Measurements from ENCODE around the gene OSBPL6.

OSBPL6 gene

DNA sequence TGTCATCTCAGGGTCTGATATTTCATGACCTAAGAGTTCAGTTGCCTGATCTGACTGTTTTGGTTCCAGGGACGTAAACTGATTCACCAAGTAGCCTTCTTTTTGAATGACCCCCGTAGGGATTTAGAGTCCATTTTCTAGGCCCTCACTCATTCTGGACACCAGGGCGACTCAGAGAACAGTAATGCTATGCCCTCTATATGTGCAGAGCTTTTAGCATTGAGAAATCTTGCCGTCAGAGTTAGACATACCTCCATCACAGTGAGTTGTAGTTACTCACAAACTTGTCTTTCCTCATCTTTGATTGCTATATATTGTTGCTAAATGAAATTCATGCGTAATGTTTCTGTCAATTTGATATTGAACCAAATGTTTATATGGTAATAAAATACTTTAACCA lies 92.3 kb downstream of the OSBPL6 start:
- H3K36me3 ChIP-seq (ENCODE audit: control insufficient read depth, insufficient read depth, low read length), result no peaks in the 10 kb centered on the region
- no peaks in the 10 kb centered on the region for H3K27me3 ChIP-seq (ENCODE audit: control insufficient read depth, insufficient read depth, low read length)
- H2AFZ ChIP-seq, result no peak overlapping the region
- H3K4me3 ChIP-seq (ENCODE audit: low read depth, low read length), result no peak overlapping the region
- no peak for TF ChIP-seq CTCF (IDR thresholded peaks at IDR 0.05)
- no peak overlapping the region for H3K27ac ChIP-seq
- H3K79me2 ChIP-seq, result no peaks in the 10 kb centered on the region
- no peak overlapping the region for H3K4me2 ChIP-seq (ENCODE audit: low read length)
- no peaks in the 10 kb centered on the region for H3K9me3 ChIP-seq (ENCODE audit: control insufficient read depth, low read length)
- H3K9ac ChIP-seq, result no peak overlapping the region
- H3K4me1 ChIP-seq, result no peaks in the 10 kb centered on the region

- Histone ChIP-seq H3K27me3 (ENCODE audit: control insufficient read depth, insufficient read depth, low read length) (no peaks in the 10 kb centered on the region), H3K4me3 (ENCODE audit: low read depth, low read length) (no peak overlapping the region), H3K4me1 (no peaks in the 10 kb centered on the region), H3K9ac (no peak overlapping the region), H3K9me3 (ENCODE audit: control insufficient read depth, low read length) (no peaks in the 10 kb centered on the region), H3K4me2 (ENCODE audit: low read length) (no peak overlapping the region), H3K79me2 (no peaks in the 10 kb centered on the region), H2AFZ (no peak overlapping the region), H3K36me3 (ENCODE audit: control insufficient read depth, insufficient read depth, low read length) (no peaks in the 10 kb centered on the region), H3K27ac (no peak overlapping the region)
- TF ChIP-seq CTCF (IDR thresholded peaks at IDR 0.05), result no peak
Observed at GRCh38 chr2:178287652-178288344, 93.5 kb downstream of the OSBPL6 start.

GRCh38 chr2:178291703-178292102 lies 97.4 kb downstream of the OSBPL6 start:
- Histone ChIP-seq H3K9ac (no peak overlapping the region), H3K27me3 (ENCODE audit: control insufficient read depth, insufficient read depth, low read length) (no peaks in the 10 kb centered on the region), H3K27ac (no peak overlapping the region), H2AFZ (no peak overlapping the region), H3K4me2 (ENCODE audit: low read length) (no peak overlapping the region), H3K4me3 (ENCODE audit: low read depth, low read length) (no peak overlapping the region), H3K79me2 (no peaks in the 10 kb centered on the region), H3K4me1 (no peaks in the 10 kb centered on the region), H3K9me3 (ENCODE audit: control insufficient read depth, low read length) (no peaks in the 10 kb centered on the region), H3K36me3 (ENCODE audit: control insufficient read depth, insufficient read depth, low read length) (no peaks in the 10 kb centered on the region)
- no peak for TF ChIP-seq CTCF (IDR thresholded peaks at IDR 0.05)

DNA sequence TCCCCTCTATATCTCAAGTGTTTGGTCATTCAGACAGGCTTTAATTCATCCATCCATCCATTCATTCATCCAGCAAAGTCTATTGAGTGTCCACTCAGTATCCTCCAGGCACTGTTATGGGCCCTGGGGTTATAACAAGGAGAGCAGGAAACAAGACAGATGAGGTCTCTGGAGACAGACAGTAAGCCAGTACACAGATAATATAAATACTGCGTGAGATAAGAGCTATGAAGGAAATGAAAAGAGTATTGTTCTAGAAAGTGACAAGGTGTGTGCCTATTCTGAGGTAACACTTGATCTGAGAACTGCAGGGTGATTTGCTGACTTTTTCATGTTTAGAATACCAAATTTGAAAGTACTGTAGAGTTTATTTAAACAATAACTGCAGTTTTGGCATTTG lies 98.3 kb downstream of the OSBPL6 start:
- Histone ChIP-seq H3K4me1 (no peaks in the 10 kb centered on the region), H3K4me3 (ENCODE audit: low read depth, low read length) (no peak overlapping the region), H3K4me2 (ENCODE audit: low read length) (no peak overlapping the region), H3K9me3 (ENCODE audit: control insufficient read depth, low read length) (no peaks in the 10 kb centered on the region), H3K27me3 (ENCODE audit: control insufficient read depth, insufficient read depth, low read length) (no peaks in the 10 kb centered on the region), H3K79me2 (no peaks in the 10 kb centered on the region), H3K9ac (no peak overlapping the region), H3K27ac (no peak overlapping the region), H3K36me3 (ENCODE audit: control insufficient read depth, insufficient read depth, low read length) (no peaks in the 10 kb centered on the region), H2AFZ (no peak overlapping the region)
- no peak for TF ChIP-seq CTCF (IDR thresholded peaks at IDR 0.05)

DNA sequence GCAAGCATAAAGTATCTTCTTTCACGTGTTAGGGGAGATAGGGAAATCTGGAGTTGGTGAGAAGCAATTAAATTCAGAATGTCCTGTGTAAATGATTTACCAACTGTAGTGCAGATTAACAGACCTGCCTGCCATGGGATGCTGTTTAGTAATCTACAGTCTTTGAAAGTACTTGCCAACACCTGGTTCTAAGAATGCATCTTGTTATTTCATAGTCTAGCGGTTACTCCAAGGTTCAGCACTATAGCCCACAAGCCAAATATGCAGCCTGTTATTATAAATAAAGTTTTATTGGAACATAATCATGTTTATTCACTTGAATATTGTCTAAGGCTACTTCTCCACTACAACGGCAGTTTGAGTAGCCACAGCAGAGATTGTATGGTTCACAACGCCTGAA lies 100.8 kb downstream of the OSBPL6 start:
- Histone ChIP-seq H3K9ac (no peak overlapping the region), H3K27ac (no peak overlapping the region), H3K4me1 (peaks cover 4% of the 10 kb centered on the region), H3K4me3 (ENCODE audit: low read depth, low read length) (no peak overlapping the region), H3K9me3 (ENCODE audit: control insufficient read depth, low read length) (no peaks in the 10 kb centered on the region), H3K4me2 (ENCODE audit: low read length) (no peak overlapping the region), H3K27me3 (ENCODE audit: control insufficient read depth, insufficient read depth, low read length) (no peaks in the 10 kb centered on the region), H3K79me2 (no peaks in the 10 kb centered on the region), H2AFZ (no peak overlapping the region), H3K36me3 (ENCODE audit: control insufficient read depth, insufficient read depth, low read length) (no peaks in the 10 kb centered on the region)
- TF ChIP-seq CTCF (IDR thresholded peaks at IDR 0.05), result no peak

All from parathyroid adenoma (tissue), 2 donors.